OCI-LY1 (cell line): Measurements from ENCODE around the gene JAG1.

Experiments
- H2AFZ ChIP-seq: fragments of 200-600 bp; sonication (generic), shearing (Covaris generic); 2 replicates; pipeline ENCODE4 v1.6.0; 2014; ENCODE audit warnings: antibody characterized with exemption, mild to moderate bottlenecking, low read length
- H3F3A ChIP-seq: fragments of 200-600 bp; sonication (generic), shearing (Covaris generic); 2 replicates; pipeline ENCODE4 v1.6.0; 2014; ENCODE audit warnings: mild to moderate bottlenecking, antibody characterized with exemption, low read length, moderate library complexity; ENCODE audit not compliant: insufficient read depth
- H3K27ac ChIP-seq: fragments of 200-600 bp; sonication (generic); 2 replicates; pipeline ENCODE4 v1.5.1; 2014; ENCODE audit warnings: low read length, mixed run types, mild to moderate bottlenecking, low read depth; ENCODE audit not compliant: poor library complexity, severe bottlenecking
- H3K27me3 ChIP-seq: fragments of 200-600 bp; sonication (generic); 2 replicates; pipeline ENCODE4 v1.6.0; 2014; ENCODE audit warnings: antibody characterized with exemption, mild to moderate bottlenecking, low read length, moderate library complexity; ENCODE audit not compliant: insufficient read depth
- H3K36me3 ChIP-seq: fragments of 200-600 bp; sonication (generic); 2 replicates; pipeline ENCODE4 v1.6.1; 2014; ENCODE audit warnings: mild to moderate bottlenecking, antibody characterized with exemption, low read length, moderate library complexity, mixed read lengths; ENCODE audit not compliant: insufficient read depth
- H3K4me1 ChIP-seq: fragments of 200-600 bp; sonication (generic); 2 replicates; pipeline ENCODE4 v1.5.1; 2014; ENCODE audit warnings: mild to moderate bottlenecking, low read length, moderate library complexity; ENCODE audit not compliant: insufficient read depth, severe bottlenecking
- H3K4me2 ChIP-seq: fragments of 200-600 bp; sonication (generic), shearing (Covaris generic); 2 replicates; pipeline ENCODE4 v1.6.1; 2014; ENCODE audit warnings: low read length
- H3K4me3 ChIP-seq: fragments of 200-600 bp; sonication (generic); 2 replicates; pipeline ENCODE4 v1.5.1; 2014; ENCODE audit warnings: low read length, low read depth, mild to moderate bottlenecking, mixed read lengths; ENCODE audit not compliant: poor library complexity, severe bottlenecking
- H3K79me2 ChIP-seq: fragments of 200-600 bp; shearing (Covaris generic); 2 replicates; pipeline ENCODE4 v1.6.1; 2016; ENCODE audit warnings: mixed run types, low read length, mixed read lengths; ENCODE audit not compliant: insufficient read depth
- H3K9ac ChIP-seq: fragments of 200-600 bp; sonication (generic), shearing (Covaris generic); 2 replicates; pipeline ENCODE4 v1.6.1; 2014; ENCODE audit warnings: mild to moderate bottlenecking, low read length, mixed read lengths
- H3K9me2 ChIP-seq: fragments of 200-600 bp; sonication (generic), shearing (Covaris generic); 2 replicates; pipeline ENCODE4 v1.6.1; 2014; ENCODE audit warnings: low read depth, mild to moderate bottlenecking, low read length, mixed read lengths
- H3K9me3 ChIP-seq: fragments of 200-600 bp; shearing (Covaris generic); 2 replicates; pipeline ENCODE4 v1.6.1; 2014; ENCODE audit warnings: low read length, mixed read lengths
- H4K20me1 ChIP-seq: fragments of 200-600 bp; sonication (generic), shearing (Covaris generic); 2 replicates; pipeline ENCODE4 v1.6.0; 2016; ENCODE audit warnings: mild to moderate bottlenecking, low read length; ENCODE audit not compliant: insufficient read depth
- EZH2 ChIP-seq: fragments of 200-600 bp; sonication (generic), shearing (Covaris generic); IDR thresholded peaks from 2 replicates; pipeline ENCODE4 v1.8.0; 2017; ENCODE audit warnings: borderline replicate concordance, mixed run types, mild to moderate bottlenecking, antibody characterized with exemption, low read length, moderate library complexity, mixed read lengths
- TF ChIP-seq, protein P1 (sequence below): fragments of 200-600 bp; sonication (generic), shearing (Covaris generic); IDR thresholded peaks from 2 replicates; pipeline ENCODE4 v1.5.1; 2017; ENCODE audit warnings: mild to moderate bottlenecking, antibody characterized with exemption, low read length, moderate library complexity, mixed read lengths

Gene JAG1

DNA sequence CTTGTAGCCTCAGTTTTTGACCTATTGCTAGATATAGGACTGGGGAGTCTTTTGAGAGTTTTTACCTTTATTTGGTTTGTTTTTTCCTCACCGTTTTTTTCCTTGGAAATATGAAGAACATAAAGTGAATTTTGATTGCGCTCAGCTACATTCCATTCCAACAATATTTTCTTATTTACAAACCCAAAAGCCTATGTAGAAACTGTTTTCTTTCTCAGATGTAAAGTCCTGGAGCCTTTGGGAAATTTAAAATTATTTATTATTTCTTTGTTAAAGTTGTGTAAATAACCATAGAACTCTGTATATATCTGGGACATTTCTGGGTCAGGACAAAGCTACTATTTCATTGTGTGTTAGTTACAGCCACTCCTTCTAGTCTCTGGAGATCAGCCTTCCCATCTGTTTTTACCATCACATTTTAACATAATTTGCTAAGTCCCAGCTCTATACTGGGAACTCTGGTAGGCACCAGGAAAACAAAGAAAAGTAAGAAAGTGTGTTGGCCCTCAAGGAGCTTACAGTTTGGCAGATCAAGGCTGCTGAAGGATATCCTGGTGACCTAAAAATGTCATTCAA, 68.8 kb downstream of the JAG1 start:
- H3K27me3 ChIP-seq: no peaks in the 10 kb centered on the region
- H3K27ac ChIP-seq: no peak overlapping the region
- H3K79me2 ChIP-seq: no peaks in the 10 kb centered on the region
- no peaks in the 10 kb centered on the region for H3K9me3 ChIP-seq
- no peak overlapping the region for H3K9ac ChIP-seq
- H3K4me3 ChIP-seq: no peak overlapping the region
- no peak overlapping the region for H2AFZ ChIP-seq
- peaks cover 28% of the 10 kb centered on the region for H3K36me3 ChIP-seq
- H3K9me2 ChIP-seq: no peaks in the 10 kb centered on the region
- TF ChIP-seq, protein P1, sequence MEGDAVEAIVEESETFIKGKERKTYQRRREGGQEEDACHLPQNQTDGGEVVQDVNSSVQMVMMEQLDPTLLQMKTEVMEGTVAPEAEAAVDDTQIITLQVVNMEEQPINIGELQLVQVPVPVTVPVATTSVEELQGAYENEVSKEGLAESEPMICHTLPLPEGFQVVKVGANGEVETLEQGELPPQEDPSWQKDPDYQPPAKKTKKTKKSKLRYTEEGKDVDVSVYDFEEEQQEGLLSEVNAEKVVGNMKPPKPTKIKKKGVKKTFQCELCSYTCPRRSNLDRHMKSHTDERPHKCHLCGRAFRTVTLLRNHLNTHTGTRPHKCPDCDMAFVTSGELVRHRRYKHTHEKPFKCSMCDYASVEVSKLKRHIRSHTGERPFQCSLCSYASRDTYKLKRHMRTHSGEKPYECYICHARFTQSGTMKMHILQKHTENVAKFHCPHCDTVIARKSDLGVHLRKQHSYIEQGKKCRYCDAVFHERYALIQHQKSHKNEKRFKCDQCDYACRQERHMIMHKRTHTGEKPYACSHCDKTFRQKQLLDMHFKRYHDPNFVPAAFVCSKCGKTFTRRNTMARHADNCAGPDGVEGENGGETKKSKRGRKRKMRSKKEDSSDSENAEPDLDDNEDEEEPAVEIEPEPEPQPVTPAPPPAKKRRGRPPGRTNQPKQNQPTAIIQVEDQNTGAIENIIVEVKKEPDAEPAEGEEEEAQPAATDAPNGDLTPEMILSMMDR: no peak
- no peak for TF ChIP-seq EZH2
- no peaks in the 10 kb centered on the region; the same call in 1 of the 2 replicates for H3F3A ChIP-seq
- H3K4me2 ChIP-seq: no peak overlapping the region
- no peaks in the 10 kb centered on the region for H4K20me1 ChIP-seq
- no peaks in the 10 kb centered on the region for H3K4me1 ChIP-seq

DNA sequence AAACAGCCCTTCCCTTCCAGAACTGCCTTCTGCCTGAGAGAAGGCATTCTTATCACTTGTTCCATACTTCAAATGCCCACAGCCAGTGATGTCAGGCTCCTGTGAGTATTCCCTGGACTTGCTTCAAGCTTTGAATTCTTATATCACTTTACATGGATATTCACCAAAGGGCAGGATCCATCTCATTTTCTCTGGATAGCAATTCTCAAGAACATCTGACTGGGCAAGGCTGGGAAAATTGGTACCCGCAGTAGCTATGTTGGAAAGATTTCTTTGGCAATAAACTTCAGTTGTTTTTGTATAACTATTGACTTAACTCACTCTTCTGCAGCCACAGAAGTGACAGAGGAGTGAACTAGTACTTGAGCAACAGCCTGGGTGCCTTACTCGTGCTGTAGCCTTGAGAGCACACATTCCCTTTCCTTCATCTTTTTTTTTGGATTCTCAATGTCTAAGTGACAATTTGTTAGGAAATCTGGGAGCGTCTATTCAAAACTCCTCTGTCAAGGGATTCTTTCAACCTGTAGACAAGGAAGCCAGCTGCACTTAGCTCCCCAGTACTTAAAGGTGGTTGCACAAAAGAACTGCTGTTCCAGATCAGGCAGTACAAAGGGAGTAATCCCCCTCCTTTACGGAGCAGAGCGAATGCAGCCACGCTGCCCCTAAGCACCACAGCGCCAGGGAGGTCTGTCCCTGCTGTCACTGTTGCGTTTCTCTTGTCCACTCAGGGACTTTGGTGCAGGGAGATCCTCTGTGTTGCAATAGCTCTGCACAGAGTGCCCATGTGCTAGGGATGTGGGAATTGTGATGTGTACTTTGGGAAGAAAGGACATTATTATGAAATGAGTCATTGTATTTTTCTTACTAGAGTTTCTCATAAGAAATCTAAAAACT, 69.6 kb downstream of the JAG1 start:
- Histone ChIP-seq H3K27ac (no peak overlapping the region), H3K4me2 (no peak overlapping the region)

DNA sequence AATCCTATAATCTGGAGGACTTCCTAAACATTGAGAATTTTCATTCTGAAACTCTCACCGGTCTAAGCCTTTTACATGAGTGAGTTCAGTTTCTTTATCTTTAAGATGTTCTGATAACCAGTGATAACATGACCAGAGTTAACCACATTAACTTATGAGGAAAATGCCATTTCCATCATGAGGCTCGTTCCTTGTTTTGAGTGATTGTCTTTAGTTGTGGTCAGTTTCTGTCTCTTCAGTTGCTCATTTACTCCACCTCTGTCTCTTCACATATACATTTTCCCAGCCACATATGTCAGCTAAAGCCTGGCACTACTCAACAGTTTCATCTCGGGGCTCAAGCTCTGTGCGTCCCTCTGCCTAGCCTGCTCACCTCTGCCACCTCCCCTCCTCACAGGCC, 70.4 kb downstream of the JAG1 start:
- TF ChIP-seq EZH2: no peak
- TF ChIP-seq, protein P1: no peak
- H3K4me2 ChIP-seq: no peak overlapping the region
- H3K9ac ChIP-seq: no peak overlapping the region
- no peaks in the 10 kb centered on the region for H3K4me1 ChIP-seq
- H4K20me1 ChIP-seq: no peaks in the 10 kb centered on the region
- H3K9me3 ChIP-seq: no peaks in the 10 kb centered on the region
- H3K27me3 ChIP-seq: no peaks in the 10 kb centered on the region
- no peak overlapping the region for H2AFZ ChIP-seq
- H3K4me3 ChIP-seq: no peak overlapping the region
- no peaks in the 10 kb centered on the region for H3K79me2 ChIP-seq
- H3K36me3 ChIP-seq: peaks cover 29% of the 10 kb centered on the region
- no peak overlapping the region for H3K27ac ChIP-seq
- no peaks in the 10 kb centered on the region for H3K9me2 ChIP-seq
- no peaks in the 10 kb centered on the region; the same call in 1 of the 2 replicates for H3F3A ChIP-seq

More for the DNA sequence above, 69.6 kb downstream of the JAG1 start:
- Histone ChIP-seq H2AFZ (no peak overlapping the region), H3K9ac (no peak overlapping the region), H4K20me1 (no peaks in the 10 kb centered on the region), H3K4me3 (no peak overlapping the region), H3F3A (no peaks in the 10 kb centered on the region; the same call in 1 of the 2 replicates), H3K27me3 (no peaks in the 10 kb centered on the region), H3K9me2 (no peaks in the 10 kb centered on the region), H3K9me3 (no peaks in the 10 kb centered on the region), H3K36me3 (peaks cover 29% of the 10 kb centered on the region), H3K4me1 (no peaks in the 10 kb centered on the region), H3K79me2 (no peaks in the 10 kb centered on the region)
- TF ChIP-seq EZH2: no peak
- TF ChIP-seq, protein P1: no peak
